GM21737 (cell line): Measurements from ENCODE around the gene TMTC4.
"Not testable (repeated sequence)": the region's sequence is repeated elsewhere in the genome, so short reads cannot be mapped to it uniquely, and the experiment has no call there.

ENCODE experiments used
- ATAC-seq: cut with Tn5 transposase; IDR thresholded peaks from one replicate; pipeline ENCODE4 v1.9.1; 2021; ENCODE audit warnings: mild to moderate bottlenecking, moderate library complexity; ENCODE audit not compliant: unreplicated experiment

The TMTC4 gene

DNA sequence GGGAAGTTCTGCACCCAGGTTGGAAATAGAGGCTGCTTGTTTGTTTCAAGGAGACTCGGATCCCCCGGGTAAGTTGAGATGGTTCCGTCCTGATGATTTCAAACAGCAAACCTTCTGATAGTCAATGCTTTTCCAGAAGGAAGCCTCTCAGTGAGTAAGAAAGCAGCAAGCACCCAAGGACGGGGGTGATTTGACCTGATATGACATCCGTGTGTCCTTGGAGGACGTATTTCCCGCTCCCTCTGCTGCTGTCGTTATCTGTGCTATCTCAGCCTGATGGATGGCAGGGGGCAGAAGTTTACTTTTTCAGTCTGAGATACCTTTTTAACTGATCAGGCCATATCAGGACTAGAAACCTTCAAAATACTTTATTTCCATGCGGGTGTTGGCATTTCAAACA is 80.3 kb downstream of the TMTC4 start:
- ATAC-seq: no peak

DNA sequence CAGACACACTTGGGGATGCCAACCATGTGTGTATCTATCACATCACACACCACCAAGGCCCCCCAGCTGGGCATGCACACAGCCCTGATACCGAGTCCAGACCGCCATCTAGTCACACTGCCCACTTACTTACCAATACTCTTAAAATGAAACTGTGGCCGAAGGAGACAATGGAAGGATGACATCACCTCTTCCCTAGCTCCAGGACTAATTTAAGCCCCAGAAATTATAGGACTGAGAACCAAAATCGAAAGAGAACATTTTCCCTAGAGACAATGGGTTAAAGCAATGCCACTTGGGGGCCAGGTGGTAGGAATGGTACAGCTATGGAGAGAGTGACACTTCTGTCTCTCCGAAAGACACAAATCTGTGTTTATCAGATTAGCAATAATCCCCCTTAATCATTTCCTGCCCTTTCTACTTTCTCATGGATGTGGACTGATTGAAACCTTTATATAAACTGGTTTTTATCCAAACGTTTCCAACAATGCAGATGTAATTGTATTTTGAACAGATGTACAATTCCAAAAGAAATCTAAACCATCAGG is 85.3 kb downstream of the TMTC4 start:
- ATAC-seq: no peak

DNA sequence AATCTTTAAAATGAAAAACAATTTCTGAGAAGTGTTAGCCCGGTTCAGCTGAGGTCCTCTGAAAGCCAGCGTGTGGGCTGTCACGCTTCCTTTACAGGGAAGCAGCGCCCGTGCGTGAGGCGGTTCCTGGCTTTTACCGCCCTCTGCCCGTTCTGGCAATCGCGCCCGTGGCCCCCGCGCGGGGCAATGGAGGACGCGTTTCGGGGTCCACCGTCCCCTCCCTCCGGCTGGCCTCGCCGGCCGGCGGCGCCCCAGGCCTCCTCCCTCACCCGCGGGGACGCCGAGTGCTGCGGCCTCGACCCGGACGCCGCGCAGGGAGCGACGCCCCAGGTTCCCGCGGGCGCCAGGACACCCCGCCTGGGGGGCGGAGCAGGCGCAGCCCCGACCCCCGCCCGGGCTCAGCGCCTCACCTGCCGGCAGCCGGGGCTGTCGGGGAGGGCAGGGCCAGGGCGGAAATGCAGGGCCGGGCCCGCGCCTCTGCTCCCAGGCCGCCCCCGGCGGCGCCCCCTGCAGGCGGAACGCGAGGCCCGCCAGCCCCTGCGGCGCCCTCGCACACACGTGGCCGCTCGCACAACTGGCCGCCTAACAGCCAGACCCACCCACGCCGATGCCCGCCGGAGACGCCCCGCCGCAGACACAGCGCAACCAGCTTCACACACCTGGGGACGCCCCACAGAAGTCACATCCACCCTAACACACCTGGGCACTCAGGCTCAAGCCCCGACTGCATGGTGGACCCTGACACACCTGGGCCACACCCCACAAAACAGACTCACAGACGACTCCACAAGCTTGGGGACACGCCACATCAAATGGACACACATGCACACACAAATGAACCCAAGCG is 86.0 kb downstream of the TMTC4 start, which contains the start of gene GGACT:
Gene GGACT (minus strand): TSS at position 459 of the 847 bp plus-strand sequence. CDS start 56,198 bp downstream, outside the sequence.
- peak; percentile 99 for ATAC-seq

DNA sequence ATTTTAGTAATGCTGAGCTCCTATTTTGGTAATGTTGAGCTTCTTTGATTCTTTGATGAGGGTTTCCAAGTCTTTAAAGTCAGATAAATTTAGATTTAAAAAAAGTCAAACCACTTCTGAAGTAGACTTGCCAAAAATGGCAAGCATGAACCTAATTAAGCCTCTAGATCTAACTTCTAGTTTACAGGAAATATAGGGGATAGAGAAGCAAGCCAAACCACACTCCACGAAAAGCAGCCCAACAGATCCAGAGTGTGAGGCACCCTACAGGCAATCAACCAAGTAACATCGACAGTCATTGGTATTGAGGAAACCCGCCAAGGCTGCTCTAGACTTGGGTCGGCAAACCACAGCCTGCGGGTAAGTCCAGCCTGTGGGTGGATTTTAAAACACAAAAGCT is 89.7 kb downstream of the TMTC4 start:
- no peak for ATAC-seq

DNA sequence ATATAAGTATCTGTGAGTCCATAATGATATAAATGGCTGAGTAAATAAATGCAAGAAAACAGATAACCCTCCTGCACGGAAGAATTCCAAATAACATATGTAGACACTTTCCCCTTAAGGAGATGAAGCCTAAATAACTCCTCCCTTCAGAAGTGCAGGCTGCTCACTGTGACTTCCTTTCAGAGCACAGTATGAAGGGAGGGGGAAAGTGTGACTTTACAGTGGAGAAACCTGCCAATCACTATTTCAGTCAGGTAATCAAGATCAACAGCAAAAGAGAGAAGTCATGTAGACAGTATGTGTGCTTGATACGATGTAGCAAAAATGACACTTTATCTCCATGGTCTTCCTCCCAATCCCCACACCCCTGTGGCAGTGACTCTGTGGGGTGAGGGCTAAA is 93.1 kb downstream of the TMTC4 start:
- no peak for ATAC-seq

DNA sequence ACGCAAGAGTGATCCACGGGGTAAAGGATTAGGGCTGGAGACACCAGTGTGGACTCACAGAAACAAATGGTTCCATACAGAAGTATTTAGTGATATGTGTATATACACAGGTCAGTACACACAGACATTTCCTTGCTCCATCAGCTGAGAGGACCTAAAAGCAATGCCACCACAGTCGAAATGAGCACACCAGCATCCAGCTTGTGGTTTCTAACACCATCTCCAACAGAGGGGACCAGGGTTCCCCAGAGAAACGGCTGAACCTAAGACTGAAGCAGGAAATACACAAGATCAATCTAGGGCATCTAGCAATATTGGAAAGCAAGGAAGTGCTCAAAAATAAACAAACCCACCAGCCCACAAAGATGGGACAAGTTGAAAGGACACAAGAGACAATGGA is 93.6 kb downstream of the TMTC4 start:
- ATAC-seq: no peak

DNA sequence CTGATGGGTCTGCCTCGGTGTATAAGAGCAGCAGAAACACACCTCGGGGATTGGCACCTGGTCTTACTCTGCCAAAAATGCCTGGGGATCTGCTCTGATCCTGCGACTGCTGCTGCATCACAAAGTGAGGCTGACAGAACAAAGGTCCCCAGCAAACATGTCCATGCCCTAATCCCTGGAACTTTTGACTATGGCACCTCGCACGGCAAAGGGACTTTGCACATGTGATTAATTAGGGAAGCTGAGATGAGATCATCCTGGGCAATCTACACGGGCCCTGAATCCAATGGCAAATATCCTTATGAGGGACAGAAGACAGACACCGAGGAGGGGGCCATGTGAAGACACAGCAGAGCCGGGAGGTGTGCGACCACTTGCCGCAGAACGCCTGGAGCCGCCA is 94.5 kb downstream of the TMTC4 start:
- no peak for ATAC-seq

DNA sequence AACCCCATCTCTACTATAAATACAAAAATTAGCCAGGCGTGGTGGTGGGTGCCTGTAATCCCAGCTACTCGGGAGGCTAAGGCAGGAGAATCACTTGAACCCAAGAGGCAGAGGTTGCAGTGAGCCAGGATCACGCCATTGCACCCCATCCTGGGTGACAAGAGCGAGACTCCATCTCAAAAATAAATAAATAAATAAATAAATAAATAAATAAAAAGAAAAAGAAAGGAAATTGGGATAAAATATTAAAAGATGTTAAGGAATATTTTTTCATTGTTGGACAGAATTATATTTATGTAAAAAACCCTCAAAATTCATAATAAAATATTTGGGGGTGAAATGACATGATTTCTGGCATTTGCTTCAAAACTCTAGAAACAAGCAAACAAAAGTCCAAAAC is 97.4 kb downstream of the TMTC4 start:
- not testable (repeated sequence) for ATAC-seq

DNA sequence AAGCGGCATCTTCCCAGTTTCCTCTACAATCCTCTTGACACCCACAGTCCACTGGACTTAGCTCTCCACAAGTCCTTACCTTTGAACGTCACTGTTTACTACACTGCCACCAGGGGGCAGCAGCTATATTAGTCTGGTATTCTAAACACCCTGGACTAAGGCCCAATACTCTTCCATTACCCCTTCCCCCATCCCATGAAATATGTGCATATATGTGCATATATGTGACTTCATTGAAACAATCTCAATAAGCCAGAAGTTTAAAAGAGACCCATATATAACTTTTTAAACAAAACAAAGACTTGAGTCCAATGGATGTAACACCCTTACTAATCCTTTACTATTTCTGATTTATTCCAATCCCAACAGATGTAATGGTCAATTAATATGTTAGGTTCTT is 101.5 kb downstream of the TMTC4 start:
- ATAC-seq: peak; percentile 89

DNA sequence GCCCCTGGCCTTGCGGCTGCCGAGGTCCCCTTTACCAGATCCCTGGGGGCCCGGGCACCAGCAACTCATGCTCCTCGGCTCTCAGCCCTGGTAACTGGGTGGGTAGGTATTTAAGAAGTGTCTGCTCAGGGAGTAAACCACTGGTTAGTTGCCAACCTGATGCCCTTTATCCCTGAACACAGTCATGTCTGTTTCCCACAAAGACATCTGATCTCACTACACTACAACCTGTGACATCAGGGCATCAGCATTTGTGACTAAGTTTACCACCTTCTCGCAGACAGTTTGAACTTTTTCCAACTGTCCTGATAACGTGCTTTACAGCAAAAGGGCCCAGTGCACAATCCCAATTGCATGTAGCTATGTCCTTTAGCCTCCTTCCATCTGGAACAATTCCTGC is 108.1 kb downstream of the TMTC4 start:
- no peak for ATAC-seq

DNA sequence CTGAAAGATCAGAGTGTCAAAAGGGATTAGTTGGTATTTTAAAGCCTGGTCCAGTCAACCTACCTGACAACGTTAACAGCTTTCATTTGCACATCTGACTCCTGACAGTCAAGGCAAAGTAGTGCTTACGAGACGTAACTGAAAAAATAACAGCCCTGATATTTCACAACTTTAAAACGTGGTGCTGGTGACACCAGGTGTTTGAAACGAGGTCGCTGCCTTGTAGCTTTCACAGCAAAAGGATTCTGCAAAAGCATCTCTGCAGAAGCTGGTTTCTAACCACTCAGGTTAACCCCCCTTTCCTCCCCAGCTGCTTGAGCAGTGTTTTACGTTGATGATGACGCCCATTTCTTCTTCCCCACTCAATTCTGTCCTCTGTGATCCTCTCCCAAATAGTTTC is 109.3 kb downstream of the TMTC4 start:
- no peak for ATAC-seq

DNA sequence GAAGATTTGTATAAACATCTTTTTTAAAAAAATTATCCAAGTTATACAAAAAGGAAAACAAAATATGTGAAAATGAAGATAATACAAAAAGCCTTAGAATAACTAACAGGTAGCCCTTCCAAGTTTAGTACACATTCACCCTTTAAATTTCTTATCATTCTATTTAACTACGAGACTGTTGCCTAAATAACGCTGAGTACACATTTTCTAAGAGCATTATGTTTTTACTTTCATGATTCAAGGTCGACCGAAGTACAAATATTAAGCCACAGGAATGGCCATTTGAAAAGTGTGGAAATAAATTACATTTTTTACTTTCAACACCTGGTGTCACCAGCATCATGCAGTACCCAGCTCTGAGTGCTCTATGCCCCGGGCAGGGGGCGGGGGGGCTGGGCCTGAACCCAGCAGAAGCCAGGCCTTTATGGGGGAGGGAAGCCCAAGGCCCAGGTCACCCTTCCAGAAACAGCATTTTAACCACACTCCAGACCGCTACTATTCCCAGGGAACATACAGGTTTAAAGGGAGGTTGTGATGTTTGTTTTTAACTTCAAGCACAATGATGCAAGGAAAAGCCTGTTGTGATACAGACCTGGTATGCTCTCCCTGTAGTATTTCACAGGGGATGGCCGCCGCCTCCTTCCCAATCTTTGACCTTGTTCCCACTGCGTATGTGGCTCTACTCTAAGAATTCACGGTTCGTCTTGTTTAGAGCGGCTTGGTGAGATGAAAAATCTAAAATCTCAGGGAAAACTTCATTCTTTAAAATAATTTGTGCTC is 110.0 kb downstream of the TMTC4 start:
- ATAC-seq: no peak

DNA sequence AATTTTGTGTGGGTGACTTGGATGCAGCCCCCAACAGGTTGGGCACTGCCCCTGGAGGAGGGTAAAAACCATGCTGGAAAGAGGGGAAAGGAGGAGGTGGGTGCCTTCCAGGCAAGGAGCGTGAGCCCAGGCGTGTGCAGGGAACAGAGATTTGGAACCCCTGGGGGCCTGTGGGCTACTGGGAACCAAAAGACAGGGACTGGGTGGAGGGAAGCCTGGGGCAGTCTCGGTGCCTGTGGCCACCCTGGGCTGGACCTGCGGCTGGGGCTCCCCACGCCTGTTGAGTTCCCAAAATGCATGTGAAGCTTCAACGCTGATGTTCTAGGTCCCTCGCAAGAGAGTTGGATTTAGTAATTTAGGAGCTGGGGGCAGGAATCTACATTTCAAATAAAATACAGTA is 110.8 kb downstream of the TMTC4 start:
- no peak for ATAC-seq

DNA sequence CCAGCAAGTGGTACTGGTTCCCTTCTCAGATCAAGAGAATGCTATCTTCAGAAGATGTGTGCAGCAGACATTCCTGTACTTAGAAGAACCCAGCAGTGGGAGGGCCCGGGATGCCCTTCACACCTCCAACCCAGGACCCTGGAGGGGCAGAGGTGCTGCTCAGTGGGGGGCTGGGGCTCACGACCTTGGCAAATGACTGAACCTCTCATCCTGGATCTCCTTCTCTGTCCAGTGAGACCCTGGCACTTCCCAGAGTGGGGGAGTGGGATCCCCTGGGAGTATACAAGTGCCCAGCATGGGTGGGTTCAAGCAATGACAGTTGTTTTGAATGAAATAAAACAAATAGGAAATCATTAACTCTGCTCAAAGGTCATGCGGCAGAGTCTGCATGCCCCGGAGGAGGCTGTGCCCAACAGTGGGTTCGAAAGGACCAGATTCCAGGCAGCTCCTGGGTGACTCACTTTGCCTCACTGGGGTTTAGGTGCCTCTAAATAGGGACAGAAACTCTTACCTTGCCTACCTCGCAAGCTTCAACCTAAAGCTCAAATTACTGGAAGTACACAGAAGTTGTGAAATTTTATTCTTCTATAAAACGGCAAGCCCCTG is 112.9 kb downstream of the TMTC4 start:
- ATAC-seq: no peak

DNA sequence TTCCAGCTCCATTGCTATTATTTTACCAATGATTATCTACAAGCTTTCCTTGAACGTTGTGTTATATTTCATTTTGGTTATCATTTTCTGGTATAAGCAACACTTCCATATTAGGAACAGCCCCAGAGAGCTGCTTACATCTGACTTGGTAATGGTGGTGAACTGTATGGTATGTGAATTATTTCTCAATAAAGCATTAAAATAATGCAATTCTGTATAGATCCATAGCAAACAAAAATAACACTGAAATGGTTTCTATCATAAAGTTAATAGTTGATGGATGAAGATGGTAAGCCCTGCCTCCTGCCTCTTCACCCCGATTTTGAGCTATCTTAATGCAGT is 113.5 kb downstream of the TMTC4 start:
- no peak for ATAC-seq

DNA sequence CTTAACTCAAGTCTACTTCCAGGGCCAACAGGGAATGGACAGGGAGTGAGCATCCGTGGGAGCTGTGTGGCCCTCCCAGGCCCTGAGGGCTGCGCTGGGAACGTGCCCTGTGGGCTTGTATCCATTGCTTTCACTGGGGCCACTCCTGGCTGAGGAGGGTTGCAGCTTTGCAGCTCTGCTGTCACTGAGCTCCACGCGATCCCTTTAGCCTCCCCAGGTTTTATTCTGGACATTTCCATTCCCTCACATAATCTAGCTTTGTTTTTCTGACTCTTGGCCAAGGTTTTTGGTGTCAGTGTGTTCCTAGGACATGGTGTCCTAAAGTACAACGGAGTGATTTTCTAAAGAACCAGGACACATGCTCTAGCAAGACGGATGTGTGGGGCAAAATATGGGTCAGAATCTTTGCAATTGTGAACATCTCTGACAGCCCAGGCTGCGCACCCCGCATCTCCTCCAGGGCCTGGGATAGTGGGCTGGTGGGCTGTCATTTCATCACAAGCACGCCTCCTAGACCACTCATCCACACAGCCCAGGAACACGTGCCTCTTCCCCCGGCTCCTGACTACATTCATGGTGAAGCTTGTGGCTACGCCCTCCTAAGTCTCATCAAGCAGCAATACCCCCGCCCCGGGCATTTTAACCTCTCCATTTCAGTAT is 114.0 kb downstream of the TMTC4 start:
- no peak for ATAC-seq

DNA sequence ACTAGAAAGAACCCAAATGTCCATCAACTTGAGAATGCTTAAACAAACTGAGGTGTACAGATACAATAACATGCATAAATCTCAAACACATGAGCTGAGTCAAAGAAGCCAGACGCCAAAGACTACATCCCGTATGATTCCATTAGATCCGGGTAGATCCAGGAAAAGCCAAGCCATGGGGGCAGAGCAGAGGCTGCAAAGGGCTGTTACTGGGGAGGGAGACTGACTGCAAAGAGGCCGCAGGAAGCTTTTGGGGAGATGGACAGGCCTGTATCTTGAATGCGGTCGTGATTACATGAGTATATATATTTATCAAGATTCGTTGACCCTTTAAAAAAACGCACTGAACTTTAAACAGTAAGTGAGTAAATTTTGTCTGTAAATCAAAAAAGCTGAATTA is 114.7 kb downstream of the TMTC4 start:
- no peak for ATAC-seq
